A549 (cell line): ENCODE data around the gene ZFPM1. TPM values are rescaled to one million over a fixed set of nuclear protein-coding genes. Genes with fewer than 3 reads are reported as not detected.

Source experiments
- ATAC-seq, 2 experiments: fragments of 200-7000 bp in 1 of 2; fragments of >200 bp in 1 of 2; cut with Nextera tagmentation in 1 of 2; cut with Tn5 transposase in 1 of 2; 3 replicates each; pipeline versions ENCODE4 v1.8.0 to v1.9.1; 2018 to 2020; ENCODE audit warnings: mild to moderate bottlenecking in 1 of 2, moderate library complexity in 1 of 2
- CTCF ChIA-PET: fragments of 300-600 bp; sonication (Branson Sonifier 250); formaldehyde crosslinking; extraction: SDS; loops from one replicate; lab custom pipeline; 2021; ENCODE audit warnings: antibody characterized with exemption, inconsistent platforms; lab: Yijun Ruan, JAX
- POLR2A ChIA-PET: fragments of 350-600 bp; formaldehyde crosslinking; extraction: SDS; loops from one replicate; lab custom pipeline; 2021; ENCODE audit warnings: antibody characterized with exemption, inconsistent platforms; lab: Yijun Ruan, JAX
- DNase-seq, 2 experiments: peaks; one replicate each; pipeline versions ENCODE4 v3.0.0 to v3.0.0-alpha.2; 2011 to 2016; ENCODE audit warnings: low read depth in 1 of 2, low spot score in 1 of 2
- FAIRE-seq: peaks from 2 replicates; lab custom pipeline; 2011; peaks lifted over from hg19 to GRCh38; lab: Jason Lieb, UNC
- H3K27ac ChIP-seq, 2 experiments: fragments of >200 bp; sonication (Bioruptor Twin); formaldehyde crosslinking; 3 replicates each; pipeline ENCODE4 v1.5.1; 2016 to 2017
- H3K4me1 ChIP-seq: fragments of >200 bp; sonication (Bioruptor Twin); formaldehyde crosslinking; 3 replicates; pipeline ENCODE4 v1.6.1; 2016
- H3K4me2 ChIP-seq: fragments of >200 bp; sonication (Bioruptor Twin); formaldehyde crosslinking; 3 replicates; pipeline ENCODE4 v1.6.1; 2016
- H3K4me3 ChIP-seq: fragments of >200 bp; sonication (Bioruptor Twin); formaldehyde crosslinking; 3 replicates; pipeline ENCODE4 v1.5.1; 2016
- H3K9me3 ChIP-seq: fragments of >200 bp; sonication (Bioruptor Twin); formaldehyde crosslinking; 3 replicates; pipeline ENCODE4 v1.6.1; 2016
- CHD2 ChIP-seq: fragments of 150-350 bp; IDR thresholded peaks from 2 replicates; pipeline ENCODE4 v1.6.1; 2014; ENCODE audit warnings: low read length; ENCODE audit not compliant: partially characterized antibody
- CTCF ChIP-seq: fragments of >200 bp; sonication (Bioruptor Twin); formaldehyde crosslinking; IDR thresholded peaks from 3 replicates; pipeline ENCODE4 v1.5.1; 2016
- EP300 ChIP-seq, 2 experiments: fragments of >200 bp; sonication (Bioruptor Twin); formaldehyde crosslinking; IDR thresholded peaks; 2 replicates in 1 of 2; 3 replicates in 1 of 2; pipeline ENCODE4 v1.6.1; 2016 to 2017
- FOXS1 ChIP-seq: fragments of 250-450 bp; sonication (Bioruptor Pico); IDR thresholded peaks from 2 replicates; pipeline ENCODE4 v1.5.0; 2020; ENCODE audit warnings: mild to moderate bottlenecking, moderate library complexity
- GATA3 ChIP-seq: IDR thresholded peaks from 2 replicates; pipeline ENCODE4 v1.6.1; 2012; ENCODE audit warnings: borderline replicate concordance
- HDAC2 ChIP-seq: fragments of 200-600 bp; sonication (generic); IDR thresholded peaks from 2 replicates; pipeline ENCODE4 v1.6.1; 2016
- JUN ChIP-seq, 2 experiments: fragments of >200 bp; sonication (Bioruptor Twin); formaldehyde crosslinking; IDR thresholded peaks; 2 replicates in 1 of 2; 3 replicates in 1 of 2; pipeline ENCODE4 v1.6.1; 2016 to 2017
- JUNB ChIP-seq: fragments of >200 bp; sonication (Bioruptor Twin); formaldehyde crosslinking; IDR thresholded peaks from 2 replicates; pipeline ENCODE4 v1.6.1; 2016
- KDM1A ChIP-seq: fragments of 200-600 bp; sonication (generic); IDR thresholded peaks from 2 replicates; pipeline ENCODE4 v1.6.1; 2016; ENCODE audit warnings: low read depth, mild to moderate bottlenecking
- KDM5A ChIP-seq: fragments of 200-600 bp; sonication (generic); IDR thresholded peaks from 2 replicates; pipeline ENCODE4 v1.6.1; 2016; ENCODE audit warnings: antibody characterized with exemption, mild to moderate bottlenecking
- MAX ChIP-seq: IDR thresholded peaks from 2 replicates; pipeline ENCODE4 v1.6.1; 2012
- NFE2L2 ChIP-seq: fragments of 150-350 bp; conservative IDR thresholded peaks from 2 replicates; pipeline ENCODE4 v1.6.1; 2014; ENCODE audit warnings: low read length
- NR3C1 ChIP-seq: fragments of >200 bp; sonication (Bioruptor Twin); formaldehyde crosslinking; IDR thresholded peaks from 3 replicates; pipeline ENCODE4 v1.6.1; 2017
- PBX3 ChIP-seq: IDR thresholded peaks from 2 replicates; pipeline ENCODE4 v1.6.1; 2012
- RARB ChIP-seq: fragments of 250-450 bp; sonication (Bioruptor Pico); IDR thresholded peaks from 2 replicates; pipeline ENCODE4 v1.8.0; 2021; ENCODE audit warnings: mild to moderate bottlenecking, moderate library complexity
- RCOR1 ChIP-seq: fragments of 150-350 bp; IDR thresholded peaks from 2 replicates; pipeline ENCODE4 v1.6.1; 2014; ENCODE audit warnings: antibody characterized with exemption, low read length, low read depth
- SREBF2 ChIP-seq: fragments of 450-650 bp; IDR thresholded peaks from 2 replicates; pipeline ENCODE4 v1.6.1; 2014; ENCODE audit warnings: mild to moderate bottlenecking, moderate library complexity
- USF2 ChIP-seq: fragments of 450-650 bp; IDR thresholded peaks from 2 replicates; pipeline ENCODE4 v1.6.1; 2014; ENCODE audit warnings: antibody characterized with exemption
- ZC3H11A ChIP-seq: fragments of 450-650 bp; IDR thresholded peaks from 2 replicates; pipeline ENCODE4 v1.6.1; 2014; ENCODE audit warnings: antibody characterized with exemption, mild to moderate bottlenecking
- ZNF302 ChIP-seq: fragments of 250-450 bp; sonication (Bioruptor Pico); IDR thresholded peaks from 2 replicates; pipeline ENCODE4 v1.9.0; 2021; ENCODE audit warnings: inconsistent platforms, mild to moderate bottlenecking, moderate library complexity
- WGBS: methylation state at CpG from one replicate; pipeline ENCODE4 v1.1.6; 2017; ENCODE audit errors: missing lambda C conversion rate; 5-methylcytosine and 5-hydroxymethylcytosine counted together
- polyA plus RNA-seq, 4 experiments: library from polyadenylated mRNA; depleted of rRNA in 3 of 4; stranded (reverse); fragments of >200 nt; fragmentation: RNase III in 1 of 4; extraction: RNeasy Plus Mini Kit Qiagen cat#74134 plus additional on column Dnase treatment in 1 of 4; gene quantifications; 2 replicates in 3 of 4; 3 replicates in 1 of 4; pipeline ENCODE4 v1.2.3, GENCODE V29; 2011 to 2017

The ZFPM1 gene
- polyA plus RNA-seq, 2 of the 4 experiments (the other 2 are of a cell fraction): 0.36 to 2.5 TPM

- CTCF ChIA-PET: interaction anchor here (1.2 kb wide), 1 partner anchor 82 kb away, joined by 3 read pairs; no protein-coding TSS in a partner anchor
Observed at GRCh38 chr16:88525663-88525990, 72.5 kb downstream of the ZFPM1 start.

GRCh38 chr16:88526008-88526905 lies 73.2 kb downstream of the ZFPM1 start:
- TF ChIP-seq USF2 (no peak), EP300 (IDR thresholded peaks at IDR 0.05) (no peak), JUNB (no peak), PBX3 (0 out of 2 replicates have a peak, but pooled peaks have one; percentile 25)
- Histone ChIP-seq H3K4me1 (peaks cover 4% of the 10 kb centered on the region; the same call in 1 of the 3 replicates), H3K9me3 (no peaks in the 10 kb centered on the region), H3K27ac (peak overlapping the region in 1 of 2 experiments; percentile 76; a peak in 2 of 6 replicates), H3K4me3 (no peak overlapping the region), H3K4me2 (no peak overlapping the region)
- POLR2A ChIA-PET: no interaction called here
- FAIRE-seq (no peak), DNase-seq (no peak), ATAC-seq (no peak)
- CTCF ChIA-PET: interaction anchor here (0.6 to 1.2 kb wide), 3 partner anchors 16 to 83 kb away, joined by 3 read pairs; no protein-coding TSS in a partner anchor
- WGBS: 85% methylated on average over 19 of the region's 29 CpGs

More at GRCh38 chr16:88525663-88525990, 72.5 kb downstream of the ZFPM1 start:
- H3K9me3 ChIP-seq: no peaks in the 10 kb centered on the region
- WGBS: 79% methylated on average over 17 of the region's 17 CpGs
- no peak for ATAC-seq
- DNase-seq: no peak
- no peak for TF ChIP-seq CHD2
- no peak for TF ChIP-seq CTCF
- no peak for TF ChIP-seq NFE2L2
- TF ChIP-seq ZC3H11A: no peak
- TF ChIP-seq NR3C1: no peak
- no peak for TF ChIP-seq MAX
- no peak for TF ChIP-seq HDAC2
- no peak for TF ChIP-seq GATA3
- no peak for TF ChIP-seq KDM1A
- no peak for TF ChIP-seq SREBF2
- no peak for TF ChIP-seq FOXS1 (CRISPR knock-in tag)
- TF ChIP-seq USF2: no peak
- TF ChIP-seq RCOR1: no peak
- TF ChIP-seq, all 56 proteins: peak for 0
- no peak overlapping the region for H3K4me2 ChIP-seq
- H3K4me3 ChIP-seq: no peak overlapping the region
- peaks cover 4% of the 10 kb centered on the region; the same call in 1 of the 3 replicates for H3K4me1 ChIP-seq
- no peak overlapping the region for H3K27ac ChIP-seq
- POLR2A ChIA-PET: interaction anchor here (1.4 kb wide), 1 partner anchor 73 kb away, joined by 5 read pairs; the partner anchor contains the start of gene ZFPM1
- FAIRE-seq: no peak

- TF ChIP-seq NFE2L2 (no peak), ZC3H11A (no peak), ZNF302 (no peak), KDM1A (no peak), JUN (IDR thresholded peaks at IDR 0.05) (no peak), KDM5A (no peak), HDAC2 (no peak), RARB (CRISPR knock-in tag) (no peak)
- peaks cover 4% of the 10 kb centered on the region; the same call in 1 of the 3 replicates for H3K4me1 ChIP-seq
- WGBS: no CpG with 5 or more reads among the region's 9 CpGs
- H3K27ac ChIP-seq: peak overlapping the region in 1 of 2 experiments; percentile 76; a peak in 2 of 6 replicates
- ChIA-PET CTCF (interaction anchor here (0.6 to 0.7 kb wide), 2 partner anchors 17 to 69 kb away, joined by 3 read pairs; no protein-coding TSS in a partner anchor), POLR2A (no interaction called here)
- no peak overlapping the region for H3K4me3 ChIP-seq
- ATAC-seq: peak in 1 of 2 experiments; percentile 23; a peak in 3 of 6 replicates
- no peaks in the 10 kb centered on the region for H3K9me3 ChIP-seq
- no peak for FAIRE-seq
- no peak overlapping the region for H3K4me2 ChIP-seq
- DNase-seq: no peak
Observed at GRCh38 chr16:88526906-88527185, 73.8 kb downstream of the ZFPM1 start.
